HG03045 (cell line): ENCODE data around the gene SENP5.
A peak's percentile ranks its signal among the peaks of the same experiment; 100 is the strongest.

ENCODE experiments used
- ATAC-seq: cut with Tn5 transposase; IDR thresholded peaks from one replicate; pipeline ENCODE4 v1.9.1; 2021; ENCODE audit warnings: mild to moderate bottlenecking, moderate library complexity; ENCODE audit not compliant: unreplicated experiment

The SENP5 gene

GRCh38 chr3:196966526-196967401 is 99.0 kb downstream of the SENP5 start:
- no peak for ATAC-seq

DNA sequence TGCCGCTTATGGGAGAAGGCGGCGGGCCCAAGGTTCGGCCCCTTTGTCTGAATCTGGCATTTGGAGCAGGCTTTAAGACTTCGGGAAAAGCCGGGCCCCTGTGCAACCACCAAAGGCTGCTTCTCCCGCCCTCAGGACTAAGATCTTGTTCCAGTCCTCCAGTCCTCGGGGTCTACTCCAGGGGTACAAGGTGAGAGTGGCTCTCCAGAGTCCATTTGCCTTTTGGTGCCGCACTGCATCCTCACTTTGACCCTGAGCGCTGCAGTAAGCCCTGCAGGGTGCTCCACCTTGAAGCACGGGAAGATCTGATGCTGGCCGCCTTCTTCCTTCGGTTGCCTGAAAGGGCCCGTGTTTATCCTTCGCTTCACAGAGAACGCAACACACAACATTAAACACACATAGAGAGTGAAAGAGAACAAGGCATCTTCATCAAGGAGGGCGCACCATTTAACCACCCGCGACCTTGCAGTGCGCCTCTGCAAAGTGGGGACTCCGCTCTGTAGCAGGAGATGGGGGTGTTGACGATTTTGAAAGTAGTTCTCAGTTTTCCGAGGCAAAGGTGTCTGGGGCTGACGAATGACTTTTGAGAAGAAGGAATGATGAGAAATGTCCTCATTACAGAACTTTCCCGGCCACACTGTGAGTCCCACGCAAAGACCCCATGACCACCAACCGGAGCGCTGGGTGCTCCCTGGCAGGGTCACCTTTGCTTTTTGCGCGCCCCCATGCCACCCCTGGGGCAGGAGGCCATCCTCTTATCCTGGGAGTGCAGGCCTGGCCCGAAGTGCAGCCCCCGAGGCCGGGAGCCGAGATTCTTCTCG is 99.9 kb downstream of the SENP5 start:
- no peak for ATAC-seq

DNA sequence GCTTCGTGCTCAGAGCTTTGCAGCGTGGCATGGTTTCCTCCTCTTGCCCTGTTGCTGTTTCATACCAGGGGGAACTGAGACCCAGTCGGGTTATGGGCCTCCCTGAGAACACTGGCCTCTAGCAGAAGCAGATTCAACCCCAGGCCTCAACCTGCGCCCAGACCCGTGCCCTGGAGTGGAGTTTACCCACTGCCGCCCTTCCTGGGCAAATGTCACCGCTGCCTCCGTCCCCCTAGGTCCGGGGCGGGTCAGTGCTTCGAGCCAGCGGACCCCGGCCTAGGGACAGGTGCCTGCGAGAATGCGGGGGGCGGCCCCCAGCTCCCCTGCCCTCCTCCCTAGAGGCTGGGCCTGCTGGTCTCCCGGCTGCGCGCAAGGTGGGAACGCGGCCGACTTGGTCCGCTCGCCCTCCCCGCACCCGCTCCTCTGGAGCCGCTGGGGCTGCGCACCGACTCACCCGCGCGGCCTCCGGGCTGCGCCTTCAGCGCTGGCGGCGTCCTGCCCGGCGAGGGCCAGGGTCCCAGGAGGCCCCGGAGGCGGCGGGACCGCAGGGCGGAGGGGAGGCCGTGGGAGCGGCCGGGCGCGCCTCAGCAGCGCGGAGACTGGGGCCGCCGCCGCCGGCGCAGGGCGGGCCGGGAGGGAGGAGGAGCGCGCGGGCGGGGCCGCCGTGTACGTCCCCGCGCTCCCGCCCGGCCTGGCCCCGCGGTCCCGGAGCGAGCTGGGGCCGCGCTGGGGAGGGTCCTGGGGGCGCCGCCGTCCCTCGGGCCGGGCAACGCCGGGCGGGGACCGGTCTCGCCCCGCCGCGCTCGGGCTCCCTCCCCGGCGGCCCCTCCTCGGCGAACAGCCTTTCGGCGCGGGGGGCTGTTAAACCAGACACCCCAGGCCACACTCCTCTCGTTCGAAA is 100.8 kb downstream of the SENP5 start, which contains the start of gene PIGZ:
TSS of gene PIGZ (minus strand) at position 601 of the 901 bp plus-strand sequence. CDS start 16,802 bp downstream, outside the sequence.
- ATAC-seq: peak; percentile 69

- ATAC-seq: peak; percentile 42
Observed at GRCh38 chr3:196969134-196969659, 101.5 kb downstream of the SENP5 start.

DNA sequence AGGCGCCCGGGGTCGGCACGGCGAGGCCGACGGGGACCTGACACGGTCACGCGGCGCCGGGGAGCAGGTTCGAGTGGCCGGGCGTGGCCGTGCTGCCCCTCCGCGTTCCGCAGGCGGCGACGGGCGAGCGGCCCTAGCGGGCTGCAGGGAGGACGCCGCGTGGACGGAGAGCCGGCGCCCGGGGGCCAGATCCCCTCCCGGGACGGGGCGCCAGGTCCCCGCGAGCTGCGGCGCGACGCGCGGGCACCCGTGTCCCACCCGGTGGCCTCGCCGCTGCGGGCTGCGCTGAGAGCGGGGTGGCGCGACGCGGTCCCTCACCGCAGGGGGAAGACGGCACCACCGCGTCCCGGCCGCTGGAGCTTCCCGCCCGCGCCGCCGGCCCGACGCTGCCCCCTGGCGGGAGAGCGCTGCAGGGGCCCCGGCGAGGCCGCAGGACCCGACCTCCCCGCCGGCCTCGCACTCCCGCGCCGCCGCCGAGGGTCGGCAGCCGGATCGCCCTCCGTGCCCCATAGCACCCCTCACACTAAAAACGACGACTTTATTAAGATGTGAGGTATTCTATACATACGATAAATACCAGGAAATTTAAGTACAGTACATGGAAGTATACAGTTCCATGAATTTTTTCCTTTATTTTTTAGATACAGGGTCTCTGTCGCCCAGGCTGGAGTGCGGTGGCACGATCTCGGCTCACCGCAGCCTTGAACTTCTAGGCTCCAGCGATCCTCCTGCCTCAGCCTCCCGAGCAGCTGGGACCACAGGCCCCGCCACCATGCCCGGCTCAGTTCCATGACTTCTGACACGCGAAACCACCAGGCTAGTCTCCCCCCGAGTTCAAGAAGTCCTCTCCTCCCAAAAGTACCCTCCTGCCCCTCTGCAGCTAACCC is 102.2 kb downstream of the SENP5 start:
- peak; percentile 62 for ATAC-seq

GRCh38 chr3:196970547-196971093 is 102.9 kb downstream of the SENP5 start:
- no peak for ATAC-seq

- no peak for ATAC-seq
Observed at GRCh38 chr3:196971094-196971698, 103.5 kb downstream of the SENP5 start.

GRCh38 chr3:196974661-196975060 is 106.9 kb downstream of the SENP5 start:
- ATAC-seq: no peak

DNA sequence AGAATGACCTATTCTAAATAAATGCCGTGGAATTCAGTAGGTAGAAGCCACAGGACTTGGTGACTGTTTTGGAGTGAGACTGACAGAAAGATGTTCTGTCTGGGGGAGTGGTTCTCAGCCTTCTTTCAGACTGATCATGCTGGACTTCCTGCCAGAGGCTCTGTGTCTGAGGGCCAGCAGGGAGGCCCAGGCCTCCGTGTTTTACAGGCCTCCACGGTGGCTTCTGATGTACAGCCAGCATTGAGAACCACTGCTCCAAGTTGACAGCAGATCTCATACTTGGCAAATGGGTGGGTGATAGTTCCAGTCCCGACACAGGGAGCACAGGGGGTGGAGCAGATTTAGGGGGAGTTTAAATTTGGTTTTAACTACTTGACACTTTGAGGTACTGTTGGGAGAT is 107.6 kb downstream of the SENP5 start:
- ATAC-seq: no peak

- no peak for ATAC-seq
Observed at GRCh38 chr3:196976941-196977340, 109.2 kb downstream of the SENP5 start.

- ATAC-seq: no peak
Observed at GRCh38 chr3:196979545-196979944, 111.8 kb downstream of the SENP5 start.

GRCh38 chr3:196981657-196982056 is 113.9 kb downstream of the SENP5 start:
- ATAC-seq: no peak

DNA sequence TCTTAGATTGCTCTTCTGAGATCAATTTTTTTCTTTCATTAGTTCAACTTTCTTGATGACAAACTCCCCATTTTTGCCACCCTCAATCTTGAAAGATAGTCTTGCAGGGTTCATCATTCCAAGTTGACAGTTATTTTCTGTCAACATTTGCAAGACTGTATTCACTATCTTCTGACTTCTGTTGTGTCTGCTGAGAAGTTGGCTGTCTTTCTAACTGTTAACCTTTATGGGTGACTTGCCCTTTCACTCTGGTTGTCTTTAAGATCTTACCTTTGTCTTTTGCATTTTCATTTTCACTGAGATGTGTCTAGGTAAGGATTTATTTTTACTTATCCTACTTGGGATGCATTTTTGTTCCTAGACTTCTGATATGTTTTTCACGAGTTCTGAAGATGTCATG is 115.5 kb downstream of the SENP5 start:
- ATAC-seq: no peak
